ENCODE measurements around the gene SYNE2.

GRCh38 chr14:64208261-64208660, 355.5 kb downstream of the SYNE2 start:
- no peak for TF ChIP-seq CTCF (IDR thresholded peaks at IDR 0.05; ENCODE audit: low read depth, low read length, missing input control)
- TF ChIP-seq ZBTB33 (IDR thresholded peaks at IDR 0.05): no peak
- TF ChIP-seq SP1 (IDR thresholded peaks at IDR 0.05): no peak
- no peak for TF ChIP-seq REST (IDR thresholded peaks at IDR 0.05)
- no peak for TF ChIP-seq MAX (IDR thresholded peaks at IDR 0.05)
- TF ChIP-seq RXRA (IDR thresholded peaks at IDR 0.05): no peak
- no peak for TF ChIP-seq TAF1 (conservative IDR thresholded peaks at IDR 0.05)
- no peak for TF ChIP-seq GABPA (IDR thresholded peaks at IDR 0.05 in 1 of 2, conservative IDR thresholded peaks at IDR 0.05 in 1 of 2)
- no peak for TF ChIP-seq EGR1 (IDR thresholded peaks at IDR 0.05; ENCODE audit: low read depth in 2 of 2)
- TF ChIP-seq JUND (IDR thresholded peaks at IDR 0.05): no peak

Measured in liver (tissue), 3 donors.